ENCODE data around the gene LST1.

LST1 gene

DNA sequence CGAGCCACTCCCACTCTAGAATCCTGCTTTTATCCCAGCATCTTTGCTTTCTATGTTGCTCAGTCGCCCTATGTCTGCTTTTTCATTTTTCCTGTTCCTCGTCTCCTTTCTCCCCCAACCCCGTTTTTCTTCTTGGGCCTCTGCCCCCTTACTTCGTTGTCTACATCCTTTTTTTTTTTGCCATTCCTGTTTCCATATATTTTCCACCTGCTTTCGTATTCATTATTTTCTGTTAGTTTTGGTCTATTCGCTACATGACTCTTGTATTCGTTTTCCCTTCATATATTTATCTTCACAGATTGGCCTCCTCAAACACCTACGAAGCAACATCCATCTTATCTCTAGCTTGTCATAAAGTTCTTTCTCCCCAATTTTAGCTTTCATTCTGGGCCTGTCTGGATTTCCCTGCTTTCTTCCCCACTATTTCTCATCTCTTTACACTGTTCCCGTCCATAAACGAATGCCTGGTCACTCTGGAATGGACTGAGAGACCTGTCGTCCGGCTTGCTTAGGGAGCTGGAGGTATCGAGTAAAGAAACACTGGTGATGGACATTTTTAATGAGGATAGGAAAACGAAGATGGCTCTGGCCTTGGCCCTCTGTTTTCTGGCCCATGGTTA, 35.4 kb downstream of the LST1 start:
- DNase-seq = no peak

DNA sequence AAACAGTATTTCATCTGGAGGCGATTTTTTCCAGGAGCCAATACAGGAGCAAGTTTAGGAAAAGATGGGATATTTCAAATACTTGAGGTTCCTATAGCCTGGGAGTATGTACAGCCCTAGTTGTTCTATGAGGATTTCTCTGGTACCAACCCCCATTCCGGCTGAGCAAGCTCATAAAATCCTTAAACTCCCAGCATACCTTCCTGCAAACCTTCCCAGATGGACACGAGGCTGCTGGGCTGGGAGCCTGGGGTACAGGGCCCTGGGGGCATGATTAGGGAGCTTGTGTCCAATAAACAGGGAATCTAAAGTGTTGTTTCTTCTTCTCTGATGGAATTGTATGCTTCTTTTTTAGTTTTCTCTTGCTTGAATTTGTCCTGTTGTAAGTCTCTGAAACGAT, 35.9 kb downstream of the LST1 start:
- no peak for DNase-seq

DNA sequence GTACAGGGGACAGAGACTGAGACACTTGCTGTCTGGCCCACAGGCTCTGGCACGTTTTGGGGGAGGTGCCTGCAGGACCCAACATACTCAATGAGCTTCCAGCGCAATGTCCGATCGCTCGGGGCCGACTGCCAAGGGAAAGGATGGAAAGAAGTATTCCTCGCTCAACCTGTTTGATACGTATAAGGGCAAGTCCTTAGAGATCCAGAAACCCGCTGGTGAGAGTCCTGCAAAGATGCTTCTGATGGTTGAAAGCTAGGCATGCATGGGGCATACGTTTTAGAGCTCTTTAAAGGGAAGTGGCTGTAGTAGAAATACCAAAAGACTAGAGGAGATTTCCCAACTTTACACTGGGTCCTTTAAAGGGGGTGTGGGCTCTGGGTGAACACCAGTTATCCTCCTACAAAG, 36.6 kb downstream of the LST1 start:
- DNase-seq = no peak

DNA sequence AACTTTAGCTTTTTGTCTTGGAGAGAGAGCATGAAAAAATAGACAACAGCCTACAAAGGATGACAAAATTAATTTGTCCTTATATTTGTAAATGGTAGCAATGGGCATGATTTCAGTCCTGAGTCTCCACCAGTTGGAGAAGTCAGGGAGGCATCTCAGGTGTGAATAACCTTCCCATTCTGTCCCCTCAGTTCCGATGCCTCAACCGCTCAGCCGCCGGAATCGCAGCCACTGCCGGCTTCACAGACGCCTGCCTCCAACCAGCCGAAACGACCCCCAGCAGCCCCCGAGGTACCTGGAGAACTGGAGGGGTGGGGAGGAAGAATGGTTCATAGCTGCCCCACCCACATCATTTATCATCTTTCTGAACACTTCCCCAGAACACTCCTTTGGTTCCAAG, 38.0 kb downstream of the LST1 start:
- no peak for DNase-seq

DNA sequence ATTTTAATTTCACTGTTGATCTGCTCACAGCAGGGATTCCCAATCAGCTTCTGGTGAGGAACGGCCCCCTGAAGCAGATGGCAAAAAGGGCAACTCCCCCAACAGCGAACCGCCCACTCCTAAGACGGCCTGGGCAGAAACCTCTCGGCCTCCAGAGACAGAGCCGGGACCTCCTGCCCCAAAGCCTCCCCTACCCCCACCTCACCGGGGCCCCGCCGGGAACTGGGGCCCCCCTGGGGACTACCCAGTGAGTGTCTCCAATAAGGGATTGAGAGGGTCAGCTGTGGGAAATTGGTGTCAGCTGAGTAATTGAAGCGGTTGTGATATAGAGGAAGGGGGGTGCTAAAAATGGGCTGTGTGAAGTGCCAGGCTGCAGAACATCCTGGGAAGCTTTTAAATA, 40.9 kb downstream of the LST1 start:
- DNase-seq = no peak

DNA sequence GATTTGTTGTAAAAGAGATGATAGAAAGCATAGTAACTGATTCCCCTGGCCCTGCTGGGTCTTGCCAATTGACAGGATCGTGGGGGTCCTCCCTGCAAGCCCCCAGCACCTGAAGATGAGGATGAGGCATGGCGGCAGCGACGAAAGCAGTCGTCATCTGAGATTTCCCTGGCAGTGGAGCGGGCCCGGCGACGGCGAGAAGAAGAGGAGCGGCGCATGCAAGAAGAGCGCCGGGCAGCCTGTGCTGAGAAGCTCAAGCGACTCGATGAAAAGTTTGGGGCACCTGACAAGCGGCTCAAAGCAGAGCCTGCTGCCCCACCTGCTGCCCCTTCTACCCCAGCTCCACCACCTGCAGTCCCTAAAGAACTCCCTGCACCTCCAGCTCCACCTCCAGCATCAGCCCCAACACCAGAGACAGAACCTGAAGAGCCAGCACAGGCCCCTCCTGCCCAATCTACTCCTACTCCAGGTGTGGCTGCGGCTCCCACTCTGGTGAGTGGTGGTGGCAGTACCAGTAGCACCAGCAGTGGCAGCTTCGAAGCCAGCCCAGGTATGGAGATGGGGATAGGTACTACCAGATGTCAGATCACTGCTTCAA, 41.7 kb downstream of the LST1 start:
- no peak for DNase-seq

DNA sequence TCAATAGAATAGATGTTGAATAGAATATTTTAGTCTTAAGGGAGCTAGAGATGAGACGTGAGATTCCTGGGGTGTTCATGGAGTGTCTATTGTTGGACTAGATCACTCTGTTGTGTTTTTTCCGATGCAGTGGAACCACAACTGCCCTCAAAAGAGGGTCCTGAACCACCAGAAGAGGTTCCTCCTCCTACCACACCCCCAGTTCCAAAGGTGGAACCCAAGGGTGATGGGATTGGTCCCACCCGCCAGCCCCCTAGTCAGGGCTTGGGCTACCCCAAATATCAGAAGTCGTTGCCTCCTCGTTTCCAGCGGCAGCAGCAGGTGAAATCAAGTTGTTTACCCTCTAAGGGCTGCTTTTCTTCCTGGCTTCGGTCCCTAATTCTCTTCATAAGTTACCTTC, 42.9 kb downstream of the LST1 start:
- no peak for DNase-seq

DNA sequence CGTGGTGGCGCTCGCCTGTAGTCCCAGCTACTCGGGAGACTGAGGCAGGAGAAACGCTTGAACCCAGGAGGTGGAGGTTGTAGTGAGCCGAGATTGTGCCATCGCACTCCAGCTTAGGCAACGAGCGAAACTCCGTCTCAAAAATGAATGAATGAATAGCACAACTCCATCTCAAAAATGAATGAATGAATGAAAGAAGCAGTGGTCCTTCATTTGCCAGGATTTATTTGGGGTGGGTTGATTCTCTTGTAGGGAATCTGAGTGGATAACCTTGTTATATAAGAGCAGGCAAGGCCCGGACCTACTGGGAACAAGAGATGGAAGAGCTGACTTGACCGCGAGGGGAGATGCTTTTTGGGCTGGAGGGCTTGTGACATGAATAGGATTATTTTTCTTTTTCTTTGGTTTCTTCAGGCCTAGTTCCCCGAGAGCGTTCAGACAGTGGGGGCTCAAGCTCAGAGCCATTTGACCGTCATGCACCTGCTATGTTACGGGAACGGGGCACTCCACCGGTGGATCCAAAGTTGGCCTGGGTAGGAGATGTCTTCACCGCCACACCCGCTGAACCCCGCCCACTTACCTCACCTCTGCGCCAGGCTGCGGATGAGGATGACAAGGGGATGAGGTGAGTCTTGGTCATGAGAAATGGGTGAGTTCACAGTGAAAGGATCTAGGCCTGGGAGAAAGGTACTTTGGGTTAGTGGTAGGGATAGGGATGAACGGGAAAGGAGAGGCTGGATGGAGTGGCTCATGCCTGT, 44.3 kb downstream of the LST1 start:
- no peak for DNase-seq

DNA sequence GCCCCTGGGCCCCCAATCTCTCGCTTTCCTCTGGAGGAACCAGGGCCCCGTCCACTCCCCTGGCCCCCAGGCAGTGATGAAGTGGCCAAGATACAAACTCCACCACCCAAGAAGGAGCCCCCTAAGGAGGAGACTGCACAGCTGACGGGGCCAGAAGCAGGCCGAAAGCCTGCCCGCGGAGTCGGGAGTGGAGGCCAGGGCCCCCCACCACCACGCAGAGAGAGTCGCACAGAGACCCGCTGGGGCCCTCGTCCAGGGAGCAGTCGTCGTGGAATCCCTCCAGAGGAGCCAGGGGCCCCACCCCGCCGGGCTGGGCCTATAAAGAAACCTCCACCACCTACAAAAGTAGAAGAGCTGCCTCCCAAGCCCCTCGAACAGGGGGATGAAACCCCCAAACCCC, 45.1 kb downstream of the LST1 start:
- no peak for DNase-seq

DNA sequence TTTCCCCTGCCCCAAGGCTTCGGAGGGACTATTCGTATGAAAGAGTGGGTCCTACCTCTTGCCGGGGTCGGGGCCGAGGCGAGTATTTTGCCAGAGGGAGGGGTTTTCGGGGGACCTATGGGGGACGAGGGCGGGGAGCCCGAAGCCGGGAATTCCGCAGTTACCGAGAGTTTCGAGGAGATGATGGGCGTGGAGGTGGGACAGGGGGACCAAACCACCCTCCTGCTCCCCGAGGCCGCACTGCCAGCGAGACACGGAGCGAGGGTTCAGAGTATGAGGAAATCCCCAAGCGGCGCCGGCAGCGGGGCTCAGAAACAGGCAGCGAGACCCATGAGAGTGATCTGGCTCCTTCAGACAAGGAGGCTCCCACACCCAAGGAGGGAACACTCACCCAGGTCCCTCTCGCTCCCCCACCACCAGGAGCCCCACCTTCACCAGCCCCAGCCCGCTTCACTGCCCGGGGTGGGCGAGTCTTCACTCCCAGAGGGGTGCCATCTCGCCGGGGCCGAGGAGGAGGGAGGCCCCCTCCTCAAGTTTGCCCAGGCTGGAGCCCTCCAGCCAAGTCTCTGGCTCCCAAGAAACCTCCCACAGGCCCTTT, 45.7 kb downstream of the LST1 start:
- no peak for DNase-seq

DNA sequence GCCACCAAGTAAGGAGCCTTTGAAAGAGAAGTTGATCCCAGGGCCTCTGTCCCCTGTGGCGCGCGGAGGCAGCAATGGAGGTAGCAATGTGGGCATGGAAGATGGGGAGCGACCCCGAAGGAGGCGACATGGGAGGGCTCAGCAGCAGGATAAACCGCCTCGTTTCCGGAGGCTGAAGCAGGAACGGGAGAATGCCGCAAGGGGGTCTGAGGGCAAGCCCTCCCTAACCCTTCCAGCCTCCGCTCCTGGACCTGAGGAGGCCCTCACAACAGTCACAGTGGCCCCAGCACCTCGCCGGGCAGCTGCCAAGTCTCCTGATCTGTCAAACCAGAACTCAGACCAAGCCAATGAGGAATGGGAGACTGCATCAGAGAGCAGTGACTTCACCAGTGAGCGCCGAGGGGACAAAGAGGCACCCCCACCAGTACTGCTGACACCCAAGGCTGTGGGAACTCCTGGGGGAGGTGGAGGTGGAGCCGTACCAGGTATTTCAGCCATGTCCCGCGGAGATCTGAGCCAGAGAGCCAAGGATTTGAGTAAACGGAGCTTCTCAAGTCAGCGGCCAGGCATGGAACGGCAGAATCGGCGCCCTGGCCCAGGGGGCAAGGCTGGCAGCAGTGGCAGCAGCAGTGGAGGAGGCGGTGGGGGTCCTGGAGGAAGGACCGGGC, 46.3 kb downstream of the LST1 start:
- no peak for DNase-seq

DNA sequence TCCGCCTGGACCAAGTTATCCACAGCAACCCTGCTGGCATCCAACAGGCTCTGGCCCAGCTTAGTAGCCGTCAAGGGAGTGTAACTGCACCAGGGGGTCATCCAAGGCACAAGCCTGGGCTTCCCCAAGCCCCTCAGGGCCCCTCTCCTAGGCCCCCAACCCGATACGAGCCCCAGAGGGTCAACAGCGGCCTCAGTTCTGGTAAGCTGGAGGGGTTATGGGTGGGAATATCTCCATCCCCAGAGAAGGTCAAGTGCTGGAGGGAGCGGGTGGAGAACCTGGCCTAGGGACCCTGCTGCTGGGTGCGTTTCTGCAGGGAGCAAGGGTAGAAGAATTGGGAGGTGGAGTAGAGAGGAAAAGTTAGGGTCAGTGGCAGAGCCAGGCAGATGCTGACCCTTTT, 47.4 kb downstream of the LST1 start:
- DNase-seq = no peak

DNA sequence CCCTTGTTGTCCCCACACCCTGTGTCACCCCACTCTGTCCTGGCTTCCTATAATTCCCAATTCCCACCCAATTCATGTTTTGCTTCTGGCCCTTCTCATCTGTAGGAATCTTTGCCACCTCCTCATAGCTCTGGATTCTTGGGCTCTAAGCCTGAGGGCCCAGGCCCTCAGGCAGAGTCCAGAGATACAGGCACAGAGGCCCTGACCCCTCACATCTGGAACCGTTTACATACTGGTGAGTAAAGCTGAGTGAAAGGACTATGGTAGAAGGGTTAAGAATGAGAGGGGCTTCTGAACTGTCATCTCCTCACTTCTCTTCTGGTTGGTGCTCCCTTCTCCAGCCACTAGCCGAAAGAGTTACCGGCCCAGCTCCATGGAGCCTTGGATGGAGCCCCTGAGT, 48.1 kb downstream of the LST1 start:
- no peak for DNase-seq

DNA sequence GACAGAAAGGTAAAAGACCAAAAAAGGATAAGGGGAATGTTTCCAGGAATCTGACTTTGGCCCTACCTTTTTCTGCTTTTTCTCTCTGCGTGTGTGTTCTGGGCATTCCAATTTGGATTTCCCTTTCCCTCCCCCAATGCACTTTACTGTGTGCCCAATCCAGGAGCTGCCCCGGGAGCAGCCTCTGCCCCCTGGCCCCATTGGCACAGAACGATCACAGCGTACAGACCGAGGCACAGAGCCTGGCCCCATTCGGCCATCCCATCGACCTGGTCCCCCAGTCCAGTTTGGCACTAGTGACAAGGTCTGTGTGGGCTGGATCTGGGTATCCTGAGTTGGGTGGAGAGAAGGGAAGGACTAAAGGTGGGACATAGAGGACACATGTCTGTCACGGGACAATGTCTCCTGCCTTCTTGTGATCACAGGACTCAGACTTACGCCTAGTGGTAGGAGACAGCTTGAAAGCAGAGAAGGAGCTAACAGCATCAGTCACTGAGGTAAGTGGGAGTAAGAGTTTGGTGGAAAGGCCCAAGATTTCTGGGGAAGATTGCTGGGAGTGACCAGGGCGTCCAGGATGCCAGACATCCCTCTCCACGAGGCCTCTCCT, 49.0 kb downstream of the LST1 start:
- DNase-seq = no peak

DNA sequence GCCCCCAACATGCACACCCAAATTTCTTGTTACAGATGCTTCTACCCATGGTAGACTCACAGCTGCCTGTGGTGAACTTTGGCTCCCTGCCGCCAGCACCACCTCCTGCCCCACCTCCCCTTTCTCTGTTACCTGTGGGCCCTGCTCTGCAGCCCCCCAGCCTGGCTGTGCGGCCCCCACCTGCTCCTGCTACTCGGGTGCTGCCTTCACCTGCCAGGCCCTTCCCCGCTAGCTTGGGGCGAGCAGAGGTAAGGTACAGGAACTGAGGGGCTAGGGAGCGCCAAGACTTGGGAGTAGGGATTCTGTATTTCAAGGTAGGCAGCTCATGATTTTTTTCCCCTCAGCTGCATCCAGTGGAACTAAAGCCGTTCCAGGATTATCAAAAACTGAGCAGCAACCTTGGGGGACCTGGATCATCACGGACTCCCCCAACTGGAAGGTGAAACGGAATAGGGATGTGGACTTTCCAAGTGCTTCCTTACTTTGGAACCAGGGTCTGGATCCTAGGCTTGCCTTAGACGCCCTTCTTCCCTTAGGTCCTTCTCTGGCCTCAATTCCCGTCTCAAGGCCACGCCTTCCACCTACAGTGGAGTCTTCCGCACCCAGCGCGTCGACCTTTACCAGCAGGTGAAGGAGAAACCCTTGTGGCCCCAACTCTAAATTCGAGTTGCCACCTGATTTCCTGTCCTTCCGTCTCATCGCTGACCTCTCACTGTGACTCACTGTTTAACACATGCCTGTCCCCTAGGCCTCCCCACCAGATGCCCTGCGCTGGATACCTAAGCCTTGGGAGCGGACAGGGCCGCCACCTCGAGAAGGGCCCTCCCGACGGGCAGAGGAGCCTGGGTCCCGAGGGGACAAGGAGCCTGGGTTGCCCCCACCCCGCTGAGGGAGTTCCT, 50.9 kb downstream of the LST1 start:
- no peak for DNase-seq

All from stimulated activated CD4-positive, alpha-beta T cell treated with anti-CD3 and anti-CD28 coated beads, Interleukin-15, amount 100 ng/mL, for 24 hours (primary cell).